ENCODE measurements around the gene SLC4A2. TPM values are rescaled to one million over a fixed set of nuclear protein-coding genes. Genes with fewer than 3 reads are reported as not detected.

Gene SLC4A2
- total and polyA plus RNA-seq, 12 donors: 31.5 to 258 (median 151) TPM

DNA sequence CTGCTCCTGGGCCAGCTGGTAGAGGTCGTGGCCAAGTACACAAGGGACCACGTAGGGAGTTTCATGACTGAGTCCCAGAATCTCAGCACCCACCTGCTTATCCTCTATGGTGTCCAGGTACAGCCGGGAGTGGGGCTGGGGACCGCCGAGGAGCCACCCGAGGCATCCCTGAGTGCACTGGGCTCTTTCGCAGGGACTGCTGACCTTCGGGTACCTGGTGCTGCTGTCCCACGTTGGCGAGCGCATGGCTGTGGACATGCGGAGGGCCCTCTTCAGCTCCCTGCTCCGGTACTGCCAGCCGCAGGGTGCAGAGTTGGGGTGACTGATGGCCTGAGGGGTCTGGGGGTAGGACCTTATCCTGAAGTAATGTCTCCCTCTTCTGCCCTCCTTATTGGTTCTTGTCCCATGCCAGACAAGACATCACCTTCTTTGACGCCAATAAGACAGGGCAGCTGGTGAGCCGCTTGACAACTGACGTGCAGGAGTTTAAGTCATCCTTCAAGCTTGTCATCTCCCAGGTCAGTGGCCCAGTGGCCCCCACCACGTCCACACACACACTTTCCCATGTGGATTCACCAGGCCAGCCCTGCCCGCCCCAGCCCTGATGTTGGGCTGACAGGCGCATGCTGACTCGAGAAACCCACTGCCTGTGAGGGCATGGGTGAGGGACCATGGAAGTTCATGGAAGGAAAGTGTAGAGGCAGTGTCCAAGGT, 24.9 kb upstream of the SLC4A2 start:
- peaks cover 9 to 17% of the 10 kb centered on the region in 2 donors for H3K4me1 ChIP-seq (replicated peaks in 1 of 2)
- DNase-seq: no peak
- WGBS, 4 donors: 90 to 95% (median 94%) methylated on average over 12 to 21 of the region's 21 CpGs
- no peak overlapping the region for H3K27ac ChIP-seq
- intact Hi-C loops (cut with DNase I): no loop called here
- H3K36me3 ChIP-seq (replicated peaks in 1 of 2): peaks cover 0 to 34% of the 10 kb centered on the region in 2 donors
- H3K9me3 ChIP-seq (replicated peaks in 1 of 3): no peaks in the 10 kb centered on the region
- no peak for TF ChIP-seq POLR2A (IDR thresholded peaks at IDR 0.05)
- no peak for TF ChIP-seq CTCF (IDR thresholded peaks at IDR 0.05)
- no peak overlapping the region for H3K4me3 ChIP-seq
- no peaks in the 10 kb centered on the region for H3K27me3 ChIP-seq

DNA sequence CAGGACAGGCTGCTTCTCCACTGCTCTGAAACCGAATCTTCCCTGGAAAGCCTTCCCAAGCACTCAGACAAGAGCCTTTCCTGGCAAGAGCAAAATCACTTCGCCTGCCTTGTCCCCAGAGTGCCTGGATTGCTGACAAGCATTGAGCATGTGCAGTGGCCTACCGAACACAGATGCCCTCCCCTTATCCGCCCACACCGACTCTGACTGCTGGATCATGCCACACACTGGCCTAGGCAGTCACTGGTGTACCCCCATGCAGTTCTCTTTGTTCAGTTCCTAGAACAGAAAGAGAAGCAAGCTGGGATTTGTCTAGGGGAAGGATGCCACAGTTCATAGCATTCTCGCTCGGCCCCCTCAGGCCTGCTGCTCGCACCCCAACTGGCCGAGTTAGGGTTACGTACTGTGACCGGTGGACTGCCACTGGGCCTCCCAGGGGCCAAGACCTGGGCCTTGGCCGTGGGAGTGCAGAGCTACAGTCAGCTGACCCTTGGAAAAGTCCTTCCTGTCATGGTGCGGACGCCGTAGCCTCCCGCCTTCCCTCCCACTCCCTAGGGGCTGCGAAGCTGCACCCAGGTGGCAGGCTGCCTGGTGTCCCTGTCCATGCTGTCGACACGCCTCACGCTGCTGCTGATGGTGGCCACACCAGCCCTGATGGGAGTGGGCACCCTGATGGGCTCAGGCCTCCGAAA, 24.2 kb upstream of the SLC4A2 start:
- no peak overlapping the region for H3K27ac ChIP-seq
- no peak for DNase-seq
- H3K27me3 ChIP-seq: no peaks in the 10 kb centered on the region
- peaks cover 0 to 34% of the 10 kb centered on the region in 2 donors for H3K36me3 ChIP-seq (replicated peaks in 1 of 2)
- WGBS, 4 donors: 79 to 89% (median 87%) methylated on average over 8 to 21 of the region's 21 CpGs
- H3K4me1 ChIP-seq (replicated peaks in 1 of 2): peaks cover 13 to 17% of the 10 kb centered on the region in 2 donors
- intact Hi-C loops (cut with DNase I): no loop called here
- H3K4me3 ChIP-seq: no peak overlapping the region
- TF ChIP-seq CTCF (IDR thresholded peaks at IDR 0.05): no peak
- TF ChIP-seq POLR2A (IDR thresholded peaks at IDR 0.05): no peak
- H3K9me3 ChIP-seq (replicated peaks in 1 of 3): no peaks in the 10 kb centered on the region

GRCh38 chr7:151035902-151036301, 23.5 kb upstream of the SLC4A2 start:
- TF ChIP-seq CTCF (IDR thresholded peaks at IDR 0.05) (no peak), POLR2A (IDR thresholded peaks at IDR 0.05) (no peak)
- intact Hi-C loops (cut with DNase I): no loop called here
- Histone ChIP-seq H3K27me3 (no peaks in the 10 kb centered on the region), H3K36me3 (replicated peaks in 1 of 2) (peaks cover 0 to 34% of the 10 kb centered on the region in 2 donors), H3K4me3 (no peak overlapping the region), H3K27ac (no peak overlapping the region), H3K4me1 (replicated peaks in 1 of 2) (peaks cover 13 to 17% of the 10 kb centered on the region in 2 donors), H3K9me3 (replicated peaks in 1 of 3) (no peaks in the 10 kb centered on the region)
- 91 to 94% (median 93%) methylated on average over 9 to 17 of the region's 17 CpGs for WGBS, 4 donors
- no peak for DNase-seq

DNA sequence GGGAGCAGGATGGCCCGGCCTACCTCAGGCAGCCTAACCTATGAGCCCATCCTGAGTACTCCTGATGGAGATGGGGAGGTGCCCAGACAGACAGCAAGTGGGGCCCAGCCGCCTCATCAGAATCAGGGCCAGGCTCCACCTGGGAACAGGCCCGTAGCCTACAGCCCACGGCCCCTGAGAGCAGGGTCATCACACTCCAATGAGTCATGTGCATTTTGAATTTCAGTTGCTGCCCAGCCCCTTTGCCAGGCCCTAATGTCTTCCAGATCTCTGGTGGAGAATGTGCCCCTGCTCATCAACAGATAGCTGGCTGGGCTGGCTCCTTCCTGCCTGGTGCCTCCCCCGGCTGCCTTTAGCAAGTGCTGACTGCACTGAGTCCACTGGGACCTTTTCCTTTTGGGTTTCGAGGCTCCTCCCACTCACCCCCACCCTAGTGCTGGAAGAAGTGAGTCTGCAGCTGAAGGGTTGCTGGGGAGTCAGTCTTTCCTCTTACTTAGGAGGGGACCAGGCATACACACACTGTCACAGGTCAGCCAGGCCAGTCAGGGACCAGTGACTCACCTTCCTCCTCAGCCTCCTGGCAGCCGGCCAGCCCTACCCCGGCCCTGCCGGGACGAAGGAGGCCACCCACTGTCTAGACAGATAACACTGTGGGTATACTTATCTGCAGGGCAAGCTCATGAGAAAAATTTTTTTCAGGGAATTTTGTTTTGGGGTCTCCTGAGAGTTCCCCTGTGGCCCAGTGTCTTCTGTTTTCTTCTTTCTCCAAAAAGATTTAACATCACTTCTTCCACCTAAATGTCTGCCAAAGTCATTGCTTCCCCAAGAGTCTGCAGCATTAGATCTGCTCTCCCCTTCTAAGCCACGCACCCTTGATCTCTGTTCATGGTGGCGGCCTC, 20.2 kb upstream of the SLC4A2 start:
- H3K27me3 ChIP-seq: no peaks in the 10 kb centered on the region
- intact Hi-C loops (cut with DNase I): no loop called here
- DNase-seq: peak; percentile 91 to 97 (median 95)
- TF ChIP-seq POLR2A (IDR thresholded peaks at IDR 0.05): peak in 1 of 2 donors; percentile 75
- no peak for TF ChIP-seq CTCF (IDR thresholded peaks at IDR 0.05)
- no peak overlapping the region for H3K4me3 ChIP-seq
- peaks cover 0 to 39% of the 10 kb centered on the region in 2 donors for H3K36me3 ChIP-seq (replicated peaks in 1 of 2)
- peaks cover 13 to 17% of the 10 kb centered on the region in 2 donors for H3K4me1 ChIP-seq (replicated peaks in 1 of 2)
- 15 to 30% (median 22%) methylated on average over 8 to 12 of the region's 12 CpGs for WGBS, 4 donors
- no peaks in the 10 kb centered on the region for H3K9me3 ChIP-seq (replicated peaks in 1 of 3)
- H3K27ac ChIP-seq: peak overlapping the region in 4 of 5 donors; percentile 62 to 89 (median 79)
